Neutrophil (primary cell): ENCODE data around the gene ARHGEF16.

Experiments used
- H3K27ac ChIP-seq: fragments of 200-600 bp; sonication (generic); 2 replicates; pipeline ENCODE4 v1.5.1; 2016; ENCODE audit warnings: mild to moderate bottlenecking, moderate library complexity
- H3K27me3 ChIP-seq: fragments of 200-600 bp; sonication (generic); 2 replicates; pipeline ENCODE4 v1.6.0; 2016; ENCODE audit warnings: mild to moderate bottlenecking
- H3K36me3 ChIP-seq: fragments of 200-600 bp; sonication (generic); 2 replicates; pipeline ENCODE4 v1.5.1; 2017
- H3K4me1 ChIP-seq, 2 experiments: fragments of 200-600 bp in 1 of 2; sonication (generic) in 1 of 2; 1 replicate in 1 of 2; 2 replicates in 1 of 2; pipeline versions ENCODE4 v1.5.1 to v1.6.1; 2013 to 2016; ENCODE audit warnings: low read depth in 1 of 2, low read length in 1 of 2, mild to moderate bottlenecking in 1 of 2, moderate library complexity in 1 of 2; ENCODE audit not compliant: control insufficient read depth in 1 of 2, insufficient read depth in 1 of 2
- H3K4me3 ChIP-seq, 2 experiments: fragments of 200-600 bp in 1 of 2; sonication (generic) in 1 of 2; 1 replicate in 1 of 2; 2 replicates in 1 of 2; pipeline ENCODE4 v1.5.1; 2013 to 2016; ENCODE audit warnings: low read depth in 1 of 2, low read length in 1 of 2, mild to moderate bottlenecking in 1 of 2, moderate library complexity in 1 of 2
- H3K9me3 ChIP-seq: fragments of 200-600 bp; sonication (generic); 2 replicates; pipeline ENCODE4 v1.5.1; 2016
- CTCF ChIP-seq: fragments of 200-600 bp; sonication (generic); IDR thresholded peaks from 2 replicates; pipeline ENCODE4 v1.5.1; 2016; ENCODE audit warnings: antibody characterized with exemption

ARHGEF16 gene

DNA sequence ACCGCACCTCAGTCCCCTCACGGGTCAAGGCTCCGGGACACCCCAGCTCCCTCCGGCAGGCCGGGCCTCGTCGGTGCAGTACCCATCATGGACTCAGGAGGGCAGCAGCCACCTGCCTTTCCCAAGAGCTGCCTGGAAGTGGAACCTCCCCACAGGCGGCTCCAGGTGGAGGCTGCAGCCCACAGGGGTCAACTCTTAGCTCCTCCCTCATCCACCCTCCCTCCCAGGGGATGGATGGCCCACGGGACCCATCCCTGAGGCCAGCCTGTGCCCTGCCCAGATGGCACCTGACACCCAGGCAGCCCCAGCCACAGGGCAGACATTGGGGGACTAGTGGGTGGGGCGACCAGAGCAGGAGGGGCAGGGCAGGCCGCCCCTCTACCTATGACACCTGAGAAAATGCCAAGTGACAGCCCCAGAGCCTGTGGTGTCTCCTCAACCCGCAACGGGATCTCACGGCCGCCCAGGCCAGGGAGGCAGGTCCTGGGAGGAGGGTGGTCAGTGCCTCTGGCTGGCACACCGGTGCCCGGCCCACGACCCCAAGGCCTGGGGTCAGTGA lies 1.2 kb upstream of the ARHGEF16 start:
- Histone ChIP-seq H3K27me3 (peaks cover 88% of the 10 kb centered on the region), H3K27ac (no peak overlapping the region), H3K9me3 (no peaks in the 10 kb centered on the region), H3K4me1 (peaks cover 4 to 14% of the 10 kb centered on the region in 2 experiments), H3K36me3 (no peaks in the 10 kb centered on the region), H3K4me3 (no peak overlapping the region)
- peak; percentile 70 for TF ChIP-seq CTCF

- Histone ChIP-seq H3K4me3 (peak overlapping the region in 1 of 2 experiments; percentile 44), H3K36me3 (no peaks in the 10 kb centered on the region), H3K9me3 (no peaks in the 10 kb centered on the region), H3K27ac (no peak overlapping the region), H3K4me1 (peaks cover 4 to 14% of the 10 kb centered on the region in 2 experiments), H3K27me3 (peaks cover 90% of the 10 kb centered on the region)
- TF ChIP-seq CTCF = no peak
These were observed 550 bp downstream of the ARHGEF16 start for GRCh38 chr1:3454811-3455618.

DNA sequence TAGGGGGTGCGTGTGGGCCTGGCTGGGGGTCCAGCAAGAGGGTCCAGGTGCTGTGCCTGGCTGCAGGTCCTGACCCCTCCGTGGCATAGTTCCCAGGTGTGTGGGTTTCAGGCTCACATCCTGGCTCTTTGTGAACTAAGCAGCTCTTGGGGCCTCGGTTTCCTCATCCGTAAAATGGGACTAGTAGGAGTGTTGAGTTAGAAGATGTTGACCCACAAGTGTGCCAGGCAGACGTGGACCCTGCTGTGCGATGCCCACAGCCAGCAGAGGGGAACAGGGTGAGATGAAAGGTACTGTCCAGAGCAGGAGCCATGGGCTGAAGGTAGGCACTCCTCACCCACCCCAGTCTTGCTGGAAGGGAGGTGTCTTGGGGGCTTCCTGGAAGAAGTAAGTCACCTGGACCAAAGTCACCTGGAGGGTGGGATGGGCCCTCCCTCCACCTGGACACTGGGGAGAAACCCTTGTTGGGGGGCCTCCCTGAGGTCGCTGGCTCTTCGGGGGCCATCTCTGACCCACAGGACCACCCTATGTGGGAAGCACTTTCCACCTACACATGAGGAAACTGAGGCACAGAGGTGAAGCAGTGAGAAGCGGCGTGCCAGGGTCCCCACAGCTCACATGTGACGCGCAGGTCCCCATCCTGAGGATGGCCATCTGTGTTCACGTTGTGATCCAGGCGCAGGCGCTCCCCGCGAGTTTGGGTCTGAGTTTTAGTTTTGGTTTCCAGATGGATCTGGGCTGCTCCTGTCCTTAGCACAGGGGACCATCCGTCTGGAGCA lies 1.4 kb downstream of the ARHGEF16 start:
- Histone ChIP-seq H3K4me3 (no peak overlapping the region), H3K9me3 (no peaks in the 10 kb centered on the region), H3K27ac (no peak overlapping the region), H3K36me3 (no peaks in the 10 kb centered on the region), H3K27me3 (peaks cover 84% of the 10 kb centered on the region), H3K4me1 (peaks cover 4 to 14% of the 10 kb centered on the region in 2 experiments)
- no peak for TF ChIP-seq CTCF

GRCh38 chr1:3456449-3456963 lies 2.0 kb downstream of the ARHGEF16 start:
- no peaks in the 10 kb centered on the region for H3K36me3 ChIP-seq

More at GRCh38 chr1:3456449-3456963, 2.0 kb downstream of the ARHGEF16 start:
- no peak overlapping the region for H3K4me3 ChIP-seq
- no peaks in the 10 kb centered on the region for H3K9me3 ChIP-seq
- H3K4me1 ChIP-seq = peaks cover 4 to 14% of the 10 kb centered on the region in 2 experiments
- H3K27ac ChIP-seq = no peak overlapping the region
- TF ChIP-seq CTCF = no peak
- peaks cover 78% of the 10 kb centered on the region for H3K27me3 ChIP-seq
